NCI-H128 (cell line): ENCODE results near the gene ITGB1.

Source experiments
- DNase-seq: peaks from one replicate; lab custom pipeline; 2025; ENCODE audit not compliant: unreplicated experiment; lab: John Stamatoyannopoulos, UW

The ITGB1 gene

DNA sequence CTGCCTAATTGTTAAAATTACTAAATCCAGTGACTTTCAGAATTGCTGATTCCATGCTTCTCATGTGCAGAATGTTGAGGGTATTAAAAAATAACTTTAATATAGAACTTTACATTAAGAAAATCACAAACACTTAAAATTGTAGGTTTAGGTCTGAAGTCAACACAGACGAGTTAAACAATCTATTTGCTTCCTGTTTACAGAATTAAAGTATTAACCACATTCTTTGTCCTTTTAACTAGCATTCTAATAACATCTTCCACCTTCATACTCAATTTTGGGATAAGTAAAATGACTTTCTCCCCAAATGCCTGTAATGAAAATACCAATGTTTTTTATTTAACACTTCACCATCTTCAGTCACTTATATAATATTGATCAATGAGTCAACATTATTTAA, 2.2 kb downstream of the ITGB1 start:
- DNase-seq, result no peak

DNA sequence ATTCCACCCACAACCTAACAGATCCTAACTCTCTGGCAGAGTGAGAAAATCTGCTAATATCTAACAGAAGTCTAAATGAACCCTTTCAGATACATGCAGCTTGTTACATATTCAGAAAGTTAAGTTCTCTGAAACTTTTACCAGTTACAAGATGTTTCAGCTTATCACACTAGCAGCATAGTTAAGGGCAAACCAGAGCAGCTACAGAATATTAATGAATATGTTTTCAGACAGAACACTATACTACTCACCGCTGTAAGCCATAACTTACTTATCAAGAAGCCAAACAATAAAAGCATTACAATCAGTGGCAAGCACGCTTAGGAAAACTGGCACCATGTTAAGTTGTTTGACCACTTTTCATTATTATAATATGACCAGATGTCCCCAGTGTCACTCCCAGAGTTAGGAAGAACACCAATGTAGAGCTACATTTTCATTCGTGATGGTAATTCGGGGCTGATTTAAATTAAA, 2.7 kb downstream of the ITGB1 start:
- DNase-seq, result no peak

DNA sequence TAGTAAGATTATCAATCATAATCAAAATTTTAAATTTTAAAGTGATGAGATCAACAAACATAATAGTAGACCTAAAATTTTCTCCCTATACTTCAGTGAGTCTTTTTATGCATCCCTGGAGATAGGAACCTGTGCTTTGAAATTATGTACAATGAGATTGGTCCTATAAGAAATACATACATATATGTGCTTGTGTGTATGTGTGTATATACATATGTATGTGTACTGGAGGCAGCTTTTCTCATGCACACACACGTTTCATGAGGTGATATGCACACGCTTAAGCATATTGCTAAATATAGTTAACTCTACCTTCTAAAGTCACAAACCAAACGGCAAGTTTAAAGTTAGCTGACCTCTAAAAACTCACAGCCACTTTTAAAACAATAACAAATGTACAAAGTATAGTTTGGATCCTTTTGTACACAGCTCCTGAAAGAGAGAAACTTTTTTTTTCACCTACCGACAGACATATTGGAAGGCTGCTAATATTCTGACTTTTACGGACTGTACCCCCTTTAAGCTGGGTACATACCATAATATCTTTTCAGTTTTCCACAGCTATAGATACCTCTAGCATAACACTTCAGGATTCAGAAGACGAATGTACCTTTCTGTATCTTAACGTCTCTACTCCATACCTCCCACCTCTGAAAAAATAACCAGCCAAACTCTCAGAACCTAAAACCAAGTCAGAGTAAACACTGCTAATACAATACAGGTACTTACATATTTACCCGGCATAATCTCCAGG, 3.3 kb downstream of the ITGB1 start:
- no peak for DNase-seq

DNA sequence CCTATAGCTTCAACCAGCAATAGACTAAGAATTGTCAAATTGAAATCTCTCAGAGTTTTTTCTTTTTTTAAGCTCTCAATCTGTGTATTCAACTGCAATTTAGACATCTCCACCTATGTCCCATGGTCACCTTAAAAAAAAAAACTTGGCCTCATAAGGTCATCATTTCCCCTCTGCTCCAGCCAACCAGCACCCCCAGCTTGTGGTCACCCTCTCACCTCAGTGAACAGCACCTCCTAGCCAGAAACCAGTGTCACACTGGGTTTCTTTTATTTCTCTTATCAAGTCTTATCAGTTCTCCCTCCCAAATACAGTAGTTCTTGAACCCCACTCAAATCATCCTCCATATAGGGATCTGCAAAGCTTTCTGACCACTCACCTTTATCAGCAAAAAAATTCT, 4.0 kb downstream of the ITGB1 start:
- DNase-seq, result no peak

DNA sequence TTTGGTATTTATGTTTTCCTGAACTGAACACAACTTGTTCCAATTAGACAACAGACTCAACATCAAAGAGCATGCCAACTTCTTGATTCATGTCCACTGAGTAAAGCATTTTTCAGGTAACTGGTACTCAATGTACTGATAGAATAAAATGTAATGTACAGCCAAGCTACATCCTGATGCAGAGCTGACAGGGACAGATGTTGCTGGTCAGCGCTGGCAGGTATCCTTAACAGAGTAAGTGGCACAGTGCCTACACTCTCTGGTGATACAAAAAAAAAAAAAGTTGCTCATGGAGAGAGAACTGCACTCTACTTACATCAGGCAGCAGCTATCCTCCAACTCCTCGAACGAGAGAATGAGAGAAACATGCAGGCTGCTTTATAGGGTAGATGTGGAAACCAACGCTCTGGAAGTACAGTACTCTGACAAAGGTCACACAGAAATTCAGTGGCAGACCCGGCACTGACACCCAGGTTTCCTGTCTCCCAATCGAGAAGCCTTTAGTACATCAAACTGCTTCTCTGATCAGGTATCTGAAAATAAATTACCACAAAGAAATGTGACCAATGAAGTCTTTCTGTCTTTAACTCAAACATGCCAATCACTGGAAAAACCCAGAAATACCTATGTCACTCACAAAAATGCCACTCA, 4.6 kb downstream of the ITGB1 start:
- DNase-seq, result no peak

DNA sequence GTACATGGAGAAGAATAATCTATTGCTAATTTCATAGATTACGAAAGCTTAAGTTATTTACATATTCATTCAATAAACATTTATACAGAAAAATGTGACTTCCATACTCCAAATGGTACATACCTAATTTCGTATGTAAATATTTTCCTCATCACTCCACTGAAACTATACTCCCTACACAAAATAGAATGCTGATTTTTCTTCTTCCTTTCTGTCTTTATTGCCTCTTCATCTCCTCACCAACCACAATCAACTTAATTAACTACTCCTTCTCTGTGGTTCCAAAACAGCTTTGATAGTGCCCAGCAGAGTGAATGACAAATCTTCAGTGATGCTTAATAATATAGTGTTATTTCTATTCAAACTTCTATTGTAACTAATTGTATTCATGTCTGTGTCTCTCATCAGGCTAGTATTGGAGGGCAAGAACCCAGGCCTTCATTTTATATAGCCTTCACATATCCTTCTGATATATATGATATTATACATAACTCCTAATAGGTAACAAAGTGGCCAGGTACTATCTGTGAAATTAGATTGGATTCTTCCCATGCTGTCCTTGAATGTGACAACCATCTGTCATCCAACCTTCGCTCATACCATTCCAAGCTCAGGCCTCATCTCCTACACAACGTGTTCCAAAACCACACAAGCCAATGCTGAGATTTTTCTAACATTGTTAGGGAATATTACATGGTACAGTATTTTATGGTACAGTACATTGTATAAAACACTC, 5.3 kb downstream of the ITGB1 start:
- DNase-seq, result no peak

DNA sequence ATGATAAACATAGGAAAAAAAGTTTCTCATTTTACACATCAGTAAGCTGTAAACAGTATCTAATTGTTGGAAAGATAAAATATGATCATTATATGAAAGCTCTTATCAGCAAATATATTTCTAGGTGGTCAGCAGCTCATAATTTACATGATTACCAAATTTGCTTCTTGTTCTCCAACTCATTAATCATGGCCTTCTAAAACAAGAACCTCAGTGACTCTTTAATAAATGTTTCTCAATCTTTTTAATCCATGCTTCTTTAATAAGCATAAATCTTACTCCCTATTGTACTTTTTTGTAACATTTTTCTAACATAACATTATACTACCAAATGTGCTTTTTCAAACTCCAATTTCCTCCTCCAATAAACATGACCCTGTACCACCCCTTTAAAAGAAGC, 5.9 kb downstream of the ITGB1 start:
- DNase-seq, result no peak

DNA sequence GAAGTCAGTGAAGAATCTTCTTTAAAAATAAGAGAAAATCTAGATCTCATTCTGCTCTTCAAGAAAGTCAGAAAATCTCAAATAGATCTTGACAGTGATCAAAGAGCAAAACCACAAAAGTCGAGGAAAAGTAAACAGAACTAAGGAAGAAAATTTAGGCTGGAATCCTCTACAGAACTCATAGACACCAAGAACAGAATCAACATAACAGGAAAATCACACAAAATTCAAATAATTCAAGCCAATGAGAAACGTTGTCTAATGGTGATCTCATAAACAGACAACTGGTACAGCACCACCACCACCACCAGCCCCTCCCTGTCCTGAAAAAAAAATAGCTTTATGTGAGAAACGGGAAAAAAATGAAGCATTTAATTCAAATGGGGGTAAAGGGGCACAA, 6.9 kb downstream of the ITGB1 start:
- DNase-seq, result no peak

DNA sequence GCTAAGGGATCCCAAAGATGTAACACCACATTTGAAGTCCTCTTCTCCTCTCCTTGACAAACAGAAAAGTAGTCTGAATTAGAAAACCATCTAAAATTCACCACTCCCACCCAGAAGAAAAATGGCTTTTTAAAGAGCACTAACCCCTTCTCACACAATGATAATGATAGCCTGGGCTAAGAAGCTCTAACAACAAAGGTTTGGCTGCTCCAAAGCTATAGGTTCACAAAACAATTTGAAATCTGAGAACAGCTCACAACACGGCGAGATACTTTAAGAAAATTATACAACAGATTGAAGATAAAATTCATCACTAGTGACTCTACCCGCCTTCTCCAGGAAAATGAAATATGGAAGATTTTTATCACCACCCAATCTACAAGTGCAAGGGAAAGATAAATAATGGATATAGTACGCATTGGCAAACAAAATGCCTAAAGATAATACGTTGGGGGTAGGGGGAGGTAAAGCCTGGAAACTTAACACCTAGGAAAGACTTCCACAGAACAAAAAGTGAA, 7.4 kb downstream of the ITGB1 start:
- DNase-seq, result no peak

DNA sequence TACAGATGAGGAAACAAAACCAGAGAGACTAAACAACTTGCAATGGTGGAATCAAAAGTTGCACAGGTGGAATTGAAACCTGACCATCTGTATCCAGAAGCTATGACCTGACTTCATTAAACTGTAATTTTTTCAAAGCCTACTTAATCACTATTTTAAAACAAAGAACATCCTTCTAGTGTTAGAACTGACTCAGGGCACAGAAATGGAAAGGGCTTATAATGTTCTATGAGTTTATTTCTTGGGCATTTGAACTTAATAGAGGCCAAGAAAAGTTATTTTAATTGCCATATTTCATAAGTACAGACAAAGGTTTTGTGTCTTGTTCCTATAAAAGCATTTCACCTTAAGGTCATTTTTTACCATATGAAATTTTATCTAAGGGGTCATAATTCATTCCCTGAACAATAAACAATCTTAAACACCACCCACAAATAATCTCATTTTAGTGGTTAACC, 8.8 kb downstream of the ITGB1 start:
- no peak for DNase-seq

DNA sequence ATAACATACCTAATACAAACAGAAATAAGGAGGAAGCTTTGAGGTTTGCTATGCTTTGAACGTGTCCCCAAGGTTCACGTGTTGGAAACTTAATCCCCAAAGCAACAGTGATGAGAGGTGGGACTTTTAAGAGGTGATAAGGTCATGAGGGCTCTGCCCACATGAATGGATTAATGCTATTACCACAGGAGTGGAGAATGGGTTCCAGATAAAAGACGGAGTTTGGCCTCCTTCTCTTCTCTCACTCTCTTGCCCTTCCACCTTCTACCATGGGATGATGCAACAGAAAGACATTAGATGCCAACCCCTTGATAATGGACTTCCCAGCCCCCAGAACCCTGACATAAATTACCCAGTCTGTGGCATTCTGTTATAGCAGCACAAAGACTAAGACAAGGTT, 9.6 kb downstream of the ITGB1 start:
- DNase-seq, result no peak

DNA sequence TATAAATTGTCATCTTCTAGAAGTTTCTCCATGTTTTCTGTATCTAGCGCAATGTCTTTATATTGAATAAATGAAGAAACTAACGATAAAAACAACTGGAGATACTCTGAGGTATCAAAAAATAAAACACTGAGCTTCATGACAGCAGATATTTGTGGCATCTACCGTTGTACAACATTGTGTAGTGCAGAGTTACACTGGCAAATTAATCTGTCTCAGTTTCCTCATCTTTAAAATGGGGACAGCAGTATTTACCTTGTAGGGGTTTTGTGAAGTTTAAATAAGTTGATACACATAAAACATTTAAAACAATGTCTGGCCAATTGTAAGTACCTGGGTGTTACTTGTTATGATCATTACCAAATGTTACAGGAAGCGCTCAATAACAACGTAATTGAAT, 10.4 kb downstream of the ITGB1 start:
- DNase-seq, result no peak

DNA sequence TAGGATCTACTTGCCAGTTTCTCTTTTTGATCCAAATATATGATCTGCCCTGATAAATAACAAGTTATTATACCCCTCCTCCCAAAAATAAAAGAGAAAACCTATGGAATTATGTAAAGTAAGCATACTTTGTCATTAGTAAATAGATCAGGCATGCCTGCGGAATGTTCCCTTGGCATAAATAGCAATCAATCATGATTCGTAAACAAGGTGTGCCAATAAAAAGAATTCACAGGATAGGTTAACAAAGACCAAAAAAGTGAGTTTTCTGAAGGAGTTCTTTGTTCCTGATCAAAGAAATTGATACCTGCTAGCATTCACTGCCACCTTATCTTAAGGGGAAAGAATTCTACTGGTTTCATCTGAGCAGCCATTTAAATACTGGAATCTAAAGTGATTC, 11.9 kb downstream of the ITGB1 start:
- DNase-seq, result no peak

DNA sequence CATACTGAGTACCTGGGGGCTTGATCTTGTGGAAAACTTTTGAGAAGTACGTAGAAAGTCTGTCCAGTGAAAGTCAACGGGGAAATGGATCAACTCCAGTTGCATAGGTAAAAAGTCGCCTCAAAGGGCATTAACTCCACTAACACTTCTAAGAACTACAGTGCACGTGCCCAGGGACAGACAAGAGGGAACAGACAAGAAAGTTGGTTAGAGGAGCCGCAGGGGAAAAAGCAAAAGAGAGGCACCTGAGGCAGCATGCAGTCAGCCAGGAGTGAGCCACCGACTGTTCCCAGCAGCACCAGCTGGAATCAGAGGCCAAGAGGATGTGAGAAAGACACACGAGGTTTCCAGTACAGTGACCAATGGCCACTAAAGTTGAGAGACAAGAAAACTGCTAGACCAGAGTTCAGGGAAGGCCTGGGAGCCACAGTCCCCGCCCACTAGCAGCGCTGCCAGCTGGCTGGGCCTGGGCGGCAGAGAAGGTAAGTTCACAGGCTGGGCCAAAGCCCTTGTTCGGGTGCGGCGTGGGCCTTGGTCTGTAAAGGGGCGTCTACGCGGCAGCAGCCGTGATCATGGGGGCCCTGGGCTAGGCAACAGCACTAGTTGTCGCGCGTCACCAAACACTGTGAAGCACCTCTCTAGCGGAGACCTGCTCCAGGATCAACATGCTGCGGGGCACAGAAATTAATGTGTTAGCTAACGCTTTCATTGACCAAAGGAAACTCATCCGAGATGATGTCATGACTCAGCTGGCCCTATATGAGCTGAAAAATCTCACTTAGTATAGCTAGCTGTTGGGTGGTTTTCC, 14.0 kb downstream of the ITGB1 start:
- DNase-seq, result no peak

DNA sequence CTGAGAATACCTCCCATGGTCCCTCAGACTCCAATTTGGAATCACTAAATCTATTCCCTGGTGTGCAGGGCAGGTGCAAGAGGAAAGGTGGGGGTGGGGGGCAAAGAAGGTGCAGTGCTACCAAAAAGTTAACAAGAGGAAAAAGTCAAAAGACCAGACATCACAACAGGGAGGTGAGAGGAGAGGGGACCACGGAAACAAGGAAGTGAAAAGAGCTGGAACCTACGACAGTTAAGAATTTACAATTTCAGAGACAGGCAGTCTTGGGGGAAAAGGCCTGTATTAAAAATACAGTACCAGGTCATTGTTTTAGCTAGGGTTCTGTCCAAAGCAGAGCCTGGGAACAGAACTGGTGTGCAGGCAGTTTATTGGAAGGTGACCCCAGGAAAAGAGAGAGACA, 14.6 kb downstream of the ITGB1 start:
- no peak for DNase-seq

DNA sequence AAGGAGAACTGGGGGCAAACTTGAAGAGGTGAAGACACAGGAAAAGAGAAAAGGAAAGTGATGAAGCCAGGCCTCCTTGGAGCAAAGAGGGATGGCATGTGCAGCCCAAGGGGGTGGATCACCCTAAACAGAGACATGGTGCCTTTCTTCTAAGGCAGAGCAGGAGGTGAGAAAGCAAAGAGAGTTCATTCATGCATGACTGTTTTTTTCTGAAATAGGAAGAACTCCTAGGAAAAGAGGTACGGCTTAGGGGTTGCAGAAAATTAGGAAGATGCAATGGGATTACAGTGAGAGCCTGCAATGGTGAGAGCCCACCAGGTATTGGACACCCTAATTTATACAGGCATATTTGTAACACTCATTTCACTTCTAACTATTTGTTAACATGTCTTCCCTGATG, 15.9 kb downstream of the ITGB1 start:
- no peak for DNase-seq

DNA sequence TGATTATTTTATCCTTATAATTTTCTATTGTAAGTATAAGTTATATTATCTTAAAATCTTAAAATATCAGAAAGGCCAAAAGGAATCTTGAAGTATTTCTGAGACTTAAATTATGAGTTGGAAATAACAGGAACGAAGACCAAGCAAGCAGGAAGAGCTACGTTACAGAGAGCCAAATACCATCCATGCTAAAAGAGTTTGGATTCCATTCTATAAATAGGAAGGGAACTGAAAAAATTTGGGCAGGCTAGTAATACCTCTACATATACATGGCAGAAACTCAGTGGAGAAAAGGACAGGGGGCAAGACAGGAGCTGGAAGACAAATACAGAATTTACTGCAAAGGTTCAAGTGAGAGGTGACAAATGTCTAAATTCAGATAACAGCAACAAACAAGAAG, 16.7 kb downstream of the ITGB1 start:
- no peak for DNase-seq

DNA sequence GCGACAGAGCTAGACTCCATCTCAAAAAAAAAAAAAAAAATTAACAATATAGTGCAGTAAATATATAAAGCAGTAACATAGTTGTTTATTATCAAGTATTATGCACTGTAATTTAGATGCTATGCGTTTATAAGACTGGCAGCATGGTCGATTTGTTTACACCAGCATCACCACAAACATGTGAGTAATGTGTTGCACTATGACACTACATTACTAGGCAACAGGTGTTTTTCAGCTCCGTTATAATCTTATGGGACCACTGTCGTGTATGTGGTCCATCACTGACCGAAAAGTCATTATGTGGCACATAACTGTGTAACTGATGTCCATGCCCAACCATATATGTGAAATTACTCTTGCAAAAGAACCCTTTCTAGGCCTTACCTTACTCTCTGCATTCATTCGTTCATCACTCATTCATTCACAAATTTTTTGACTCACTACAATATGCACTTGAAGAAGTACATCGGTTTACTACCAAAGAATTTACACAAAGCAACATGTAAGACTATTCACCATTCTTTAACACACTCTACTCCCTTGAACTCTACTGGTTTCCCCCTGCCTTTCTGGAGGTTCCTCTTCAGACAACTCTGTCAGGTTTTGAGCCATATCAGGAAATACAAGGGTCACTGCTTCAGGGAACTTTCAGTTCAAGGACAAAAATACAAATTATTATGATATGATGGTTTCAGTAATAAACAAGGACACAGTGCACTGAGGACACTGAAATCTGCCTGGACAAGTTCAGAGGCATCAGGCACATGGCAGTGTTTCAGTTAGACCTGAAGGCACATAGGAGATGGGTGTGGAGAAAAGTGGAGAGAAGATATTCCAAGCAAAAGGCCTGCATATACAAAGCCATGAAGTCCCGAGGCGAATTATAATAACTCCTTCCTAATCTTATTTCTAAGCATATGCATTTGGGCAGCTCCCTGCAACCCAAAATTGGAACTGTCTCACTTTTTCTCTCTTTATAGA, 17.4 kb downstream of the ITGB1 start:
- DNase-seq, result no peak

DNA sequence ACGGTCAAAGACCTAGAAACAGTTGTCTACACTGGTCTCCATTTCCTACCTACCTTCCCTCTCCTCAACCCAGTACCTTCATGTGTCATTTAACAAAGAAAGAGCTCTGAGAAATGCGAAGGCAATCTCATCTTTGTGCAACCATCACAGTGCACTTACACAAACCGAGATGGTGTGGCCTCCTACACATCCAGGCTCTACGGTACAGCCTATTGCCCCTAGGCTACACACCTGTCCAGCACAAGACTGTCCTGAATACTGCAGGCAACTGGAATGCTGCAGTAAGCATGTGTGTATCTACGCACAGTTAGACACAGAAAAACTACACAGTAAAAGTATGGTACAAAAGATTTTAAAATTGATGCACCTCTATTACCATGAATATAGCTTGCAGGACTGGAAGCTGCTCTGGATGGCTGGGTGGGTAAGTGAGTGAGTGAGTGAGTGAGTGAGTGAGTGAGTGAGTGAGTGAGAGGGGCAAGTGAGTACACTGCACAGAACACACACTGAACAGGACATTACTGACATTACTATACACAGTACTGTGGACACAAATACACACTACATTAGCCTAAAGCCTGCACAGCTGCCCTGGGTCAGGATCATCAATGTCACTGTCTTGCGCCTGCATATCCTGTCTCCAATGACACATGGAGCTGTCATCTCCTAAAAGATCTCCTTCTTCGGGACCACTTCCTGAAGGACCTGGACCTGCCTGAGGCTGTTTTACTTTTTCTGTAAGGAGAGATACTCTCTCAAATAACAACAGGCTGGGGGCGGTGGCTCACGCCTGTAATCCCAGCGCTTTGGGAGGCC, 18.5 kb downstream of the ITGB1 start:
- no peak for DNase-seq
